KMS-11 (cell line): ENCODE measurements around the gene TMEM236.

Experiments used
- H2AFZ ChIP-seq: fragments of 200-600 bp; sonication (generic); 2 replicates; pipeline ENCODE4 v1.6.1; 2016; ENCODE audit warnings: antibody characterized with exemption, mixed run types, low read depth
- H3K27ac ChIP-seq: fragments of 200-600 bp; sonication (generic); 2 replicates; pipeline ENCODE4 v1.6.1; 2016; ENCODE audit warnings: mild to moderate bottlenecking, mixed run types
- H3K27me3 ChIP-seq: fragments of 200-600 bp; sonication (generic); 2 replicates; pipeline ENCODE4 v1.6.1; 2017; ENCODE audit warnings: mild to moderate bottlenecking, low read depth, mixed run types, moderate library complexity; ENCODE audit not compliant: insufficient read depth
- H3K36me3 ChIP-seq: fragments of 200-600 bp; sonication (generic); 2 replicates; pipeline ENCODE4 v1.6.1; 2017; ENCODE audit warnings: mild to moderate bottlenecking, mixed run types; ENCODE audit not compliant: insufficient read depth
- H3K4me1 ChIP-seq: fragments of 200-600 bp; sonication (generic); 2 replicates; pipeline ENCODE4 v1.6.1; 2016; ENCODE audit warnings: mild to moderate bottlenecking, low read depth, mixed run types; ENCODE audit not compliant: poor library complexity, severe bottlenecking
- H3K4me2 ChIP-seq: fragments of 200-600 bp; sonication (generic); 2 replicates; pipeline ENCODE4 v1.7.0; 2016; ENCODE audit warnings: mild to moderate bottlenecking, mixed run types
- H3K4me3 ChIP-seq: fragments of 200-600 bp; sonication (generic); IDR thresholded peaks from 2 replicates; pipeline ENCODE4 v1.6.1; 2017; ENCODE audit warnings: low read depth, low read length, mixed read lengths; ENCODE audit not compliant: insufficient read depth
- H3K79me2 ChIP-seq: fragments of 200-600 bp; sonication (generic); 2 replicates; pipeline ENCODE4 v1.6.1; 2016; ENCODE audit warnings: low read depth, mixed run types; ENCODE audit not compliant: insufficient read depth
- H3K9ac ChIP-seq: fragments of 200-600 bp; sonication (generic); 2 replicates; pipeline ENCODE4 v1.6.1; 2016; ENCODE audit warnings: mild to moderate bottlenecking, mixed run types
- H4K20me1 ChIP-seq: fragments of 200-600 bp; sonication (generic); 2 replicates; pipeline ENCODE4 v1.6.1; 2016; ENCODE audit warnings: mild to moderate bottlenecking, mixed run types; ENCODE audit not compliant: insufficient read depth
- CTCF ChIP-seq: fragments of 200-600 bp; sonication (generic); conservative IDR thresholded peaks from 2 replicates; pipeline ENCODE4 v1.6.1; 2017; ENCODE audit warnings: low read depth, mild to moderate bottlenecking, antibody characterized with exemption, low read length, moderate library complexity, mixed read lengths

The TMEM236 gene

GRCh38 chr10:17736223-17736622 is 15.8 kb upstream of the TMEM236 start:
- Histone ChIP-seq H3K4me3 (no peak overlapping the region), H3K36me3 (no peaks in the 10 kb centered on the region), H3K4me1 (peaks cover 6% of the 10 kb centered on the region), H3K79me2 (no peaks in the 10 kb centered on the region), H3K9ac (no peak overlapping the region), H3K4me2 (no peak overlapping the region), H3K27ac (no peak overlapping the region), H3K27me3 (no peaks in the 10 kb centered on the region), H2AFZ (no peak overlapping the region), H4K20me1 (no peaks in the 10 kb centered on the region)
- no peak for TF ChIP-seq CTCF

DNA sequence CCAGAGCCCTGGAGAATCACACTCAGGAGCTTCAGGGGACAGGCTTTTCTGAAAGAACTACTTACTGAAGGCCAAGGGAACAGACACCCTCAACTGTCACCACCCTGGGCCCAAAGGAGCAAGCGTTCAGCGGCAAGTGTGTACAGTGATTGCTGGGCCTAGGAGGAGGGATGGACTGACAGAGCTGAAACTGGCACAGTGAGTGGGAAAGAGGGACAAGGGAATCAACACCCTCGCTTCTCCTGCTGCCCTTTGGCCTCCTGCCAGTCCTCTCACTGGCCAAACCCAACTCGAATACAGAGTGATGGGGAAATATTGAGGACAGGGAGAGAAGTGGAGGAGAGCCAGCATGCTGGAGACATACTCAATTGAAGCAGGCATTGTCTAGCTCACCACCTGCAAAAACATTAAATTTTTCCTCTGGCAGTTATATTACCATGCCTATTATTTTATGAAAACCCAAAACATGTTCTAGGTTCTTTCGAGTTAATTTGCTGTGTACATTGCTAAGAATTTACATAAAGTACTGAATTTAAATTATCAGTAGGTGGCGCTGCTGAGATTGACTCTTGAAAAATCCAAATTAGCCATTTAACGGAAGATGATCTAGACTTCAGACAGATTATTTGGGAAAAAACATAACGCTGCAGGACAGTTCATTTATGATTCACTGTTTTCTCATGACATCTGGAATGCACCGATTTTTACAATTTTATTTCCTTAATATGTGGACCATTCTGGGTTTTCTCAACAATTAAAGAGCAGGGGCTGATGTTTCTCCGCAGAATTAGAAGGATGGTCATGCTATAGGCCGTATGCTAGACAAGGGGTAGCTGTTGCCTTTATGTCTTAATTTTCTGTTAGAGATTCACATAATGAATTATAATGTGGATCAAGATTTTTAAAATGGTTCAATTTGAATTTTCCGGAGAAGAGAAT is 14.7 kb upstream of the TMEM236 start:
- H3K79me2 ChIP-seq = no peaks in the 10 kb centered on the region
- no peaks in the 10 kb centered on the region for H3K27me3 ChIP-seq
- TF ChIP-seq CTCF = peak; percentile 89
- H2AFZ ChIP-seq = no peak overlapping the region
- H3K27ac ChIP-seq = no peak overlapping the region
- H4K20me1 ChIP-seq = no peaks in the 10 kb centered on the region
- H3K4me2 ChIP-seq = no peak overlapping the region
- peaks cover 6% of the 10 kb centered on the region for H3K4me1 ChIP-seq
- no peak overlapping the region for H3K9ac ChIP-seq
- no peaks in the 10 kb centered on the region for H3K36me3 ChIP-seq
- no peak overlapping the region for H3K4me3 ChIP-seq

DNA sequence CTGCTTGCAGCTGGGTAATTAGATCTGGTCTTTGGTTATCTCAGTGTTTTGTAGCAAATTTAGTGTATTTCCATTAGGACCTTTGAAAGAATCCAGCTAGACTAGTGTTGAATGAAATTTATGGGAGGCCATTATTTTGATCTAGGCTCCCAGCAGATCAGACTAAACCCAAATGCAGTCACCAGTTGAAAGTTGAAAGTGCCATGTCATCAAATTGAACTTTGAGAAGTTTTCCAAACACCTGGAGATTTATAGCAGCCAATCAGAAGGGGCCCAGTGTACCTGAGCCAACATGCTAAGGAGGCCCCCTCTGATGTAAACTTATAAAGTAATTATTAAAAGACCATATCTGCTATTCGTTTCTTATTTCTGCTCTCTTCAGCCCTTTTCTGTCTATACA is 11.3 kb upstream of the TMEM236 start:
- Histone ChIP-seq H2AFZ (no peak overlapping the region), H3K9ac (no peak overlapping the region), H3K4me2 (no peak overlapping the region), H3K4me3 (no peak overlapping the region), H3K79me2 (no peaks in the 10 kb centered on the region), H3K36me3 (no peaks in the 10 kb centered on the region), H4K20me1 (no peaks in the 10 kb centered on the region), H3K27me3 (no peaks in the 10 kb centered on the region), H3K4me1 (peaks cover 30% of the 10 kb centered on the region), H3K27ac (no peak overlapping the region)
- no peak for TF ChIP-seq CTCF

- Histone ChIP-seq H3K4me3 (no peak overlapping the region), H3K4me2 (peak overlapping the region; percentile 43)
Observed at GRCh38 chr10:17742918-17743317, 9.1 kb upstream of the TMEM236 start.

More at GRCh38 chr10:17742918-17743317, 9.1 kb upstream of the TMEM236 start:
- peak; percentile 82 for TF ChIP-seq CTCF
- H3K4me1 ChIP-seq = peaks cover 30% of the 10 kb centered on the region
- H3K27ac ChIP-seq = no peak overlapping the region
- H3K27me3 ChIP-seq = no peaks in the 10 kb centered on the region
- no peaks in the 10 kb centered on the region for H3K36me3 ChIP-seq
- no peak overlapping the region for H3K9ac ChIP-seq
- H3K79me2 ChIP-seq = no peaks in the 10 kb centered on the region
- H2AFZ ChIP-seq = peak overlapping the region; percentile 77
- H4K20me1 ChIP-seq = no peaks in the 10 kb centered on the region
